DND-41 (cell line): ENCODE data around the gene SPOCK2.
"Not testable (repeated sequence)": the region's sequence is repeated elsewhere in the genome, so short reads cannot be mapped to it uniquely, and the experiment has no call there.

ENCODE experiments used
- ATAC-seq: fragments of 200-7000 bp; cut with Tn5 transposase; 3 replicates; pipeline ENCODE4 v1.9.1; 2021; ENCODE audit warnings: low read depth; ENCODE audit not compliant: insufficient read depth
- DNase-seq: peaks from one replicate; pipeline ENCODE4 v3.0.0-alpha.2; 2020
- H2AFZ ChIP-seq: 2 replicates; pipeline ENCODE4 v1.6.0; 2012; ENCODE audit warnings: low read depth, low read length
- H3K27ac ChIP-seq: 2 replicates; pipeline ENCODE4 v1.5.1; 2012; ENCODE audit warnings: low read length, inconsistent platforms
- H3K27me3 ChIP-seq: fragments of 200-600 bp; sonication (generic); 2 replicates; pipeline ENCODE4 v1.6.0; 2012; ENCODE audit warnings: low read length, mild to moderate bottlenecking, inconsistent platforms; ENCODE audit not compliant: insufficient read depth, poor library complexity
- H3K36me3 ChIP-seq: 2 replicates; pipeline ENCODE4 v1.5.1; 2012; ENCODE audit warnings: low read length, inconsistent platforms; ENCODE audit not compliant: insufficient read depth
- H3K4me1 ChIP-seq: 2 replicates; pipeline ENCODE4 v1.5.1; 2012; ENCODE audit warnings: mild to moderate bottlenecking, low read length; ENCODE audit not compliant: insufficient read depth
- H3K4me2 ChIP-seq: 2 replicates; pipeline ENCODE4 v1.6.0; 2012; ENCODE audit warnings: mild to moderate bottlenecking, moderate library complexity, low read length, inconsistent platforms; ENCODE audit not compliant: insufficient read depth
- H3K4me3 ChIP-seq, 2 experiments: fragments of 200-600 bp in 1 of 2; shearing (Covaris generic) in 1 of 2; 2 replicates each; pipeline ENCODE4 v1.5.1; 2012 to 2016; ENCODE audit warnings: inconsistent platforms in 2 of 2, low read length in 2 of 2, mild to moderate bottlenecking in 2 of 2, low read depth in 1 of 2, moderate library complexity in 1 of 2
- H3K79me2 ChIP-seq: 2 replicates; pipeline ENCODE4 v1.6.0; 2012; ENCODE audit warnings: low read length, inconsistent platforms; ENCODE audit not compliant: insufficient read depth
- H3K9ac ChIP-seq: 2 replicates; pipeline ENCODE4 v1.6.0; 2012; ENCODE audit warnings: low read depth, mild to moderate bottlenecking, inconsistent platforms, low read length, moderate library complexity
- H3K9me3 ChIP-seq: 2 replicates; pipeline ENCODE4 v1.5.1; 2012; ENCODE audit warnings: low read length, moderate library complexity, mild to moderate bottlenecking, inconsistent platforms; ENCODE audit not compliant: insufficient read depth, severe bottlenecking
- H4K20me1 ChIP-seq: 2 replicates; pipeline ENCODE4 v1.6.0; 2012; ENCODE audit warnings: low read length; ENCODE audit not compliant: insufficient read depth
- EZH2 ChIP-seq: IDR thresholded peaks from 3 replicates; pipeline ENCODE4 v1.6.1; 2012; ENCODE audit warnings: borderline replicate concordance, low read depth, mild to moderate bottlenecking, moderate library complexity, low read length, inconsistent platforms; ENCODE audit not compliant: severe bottlenecking
- TF ChIP-seq, protein P1 (sequence below): IDR thresholded peaks from 2 replicates; pipeline ENCODE4 v1.5.1; 2012; ENCODE audit warnings: borderline replicate concordance, low read length, moderate library complexity, mild to moderate bottlenecking; ENCODE audit not compliant: poor library complexity, severe bottlenecking; ENCODE audit errors: extremely low read depth

The SPOCK2 gene

GRCh38 chr10:72034761-72035160, 53.6 kb downstream of the SPOCK2 start:
- Histone ChIP-seq H3K9me3 (no peaks in the 10 kb centered on the region), H2AFZ (no peak overlapping the region), H3K27ac (no peak overlapping the region), H3K36me3 (no peaks in the 10 kb centered on the region), H3K79me2 (no peaks in the 10 kb centered on the region), H3K9ac (no peak overlapping the region), H3K4me3 (no peak overlapping the region), H4K20me1 (no peaks in the 10 kb centered on the region), H3K27me3 (peaks cover 3% of the 10 kb centered on the region), H3K4me1 (no peaks in the 10 kb centered on the region), H3K4me2 (no peak overlapping the region)
- no peak for ATAC-seq
- DNase-seq: no peak
- TF ChIP-seq, protein P1, sequence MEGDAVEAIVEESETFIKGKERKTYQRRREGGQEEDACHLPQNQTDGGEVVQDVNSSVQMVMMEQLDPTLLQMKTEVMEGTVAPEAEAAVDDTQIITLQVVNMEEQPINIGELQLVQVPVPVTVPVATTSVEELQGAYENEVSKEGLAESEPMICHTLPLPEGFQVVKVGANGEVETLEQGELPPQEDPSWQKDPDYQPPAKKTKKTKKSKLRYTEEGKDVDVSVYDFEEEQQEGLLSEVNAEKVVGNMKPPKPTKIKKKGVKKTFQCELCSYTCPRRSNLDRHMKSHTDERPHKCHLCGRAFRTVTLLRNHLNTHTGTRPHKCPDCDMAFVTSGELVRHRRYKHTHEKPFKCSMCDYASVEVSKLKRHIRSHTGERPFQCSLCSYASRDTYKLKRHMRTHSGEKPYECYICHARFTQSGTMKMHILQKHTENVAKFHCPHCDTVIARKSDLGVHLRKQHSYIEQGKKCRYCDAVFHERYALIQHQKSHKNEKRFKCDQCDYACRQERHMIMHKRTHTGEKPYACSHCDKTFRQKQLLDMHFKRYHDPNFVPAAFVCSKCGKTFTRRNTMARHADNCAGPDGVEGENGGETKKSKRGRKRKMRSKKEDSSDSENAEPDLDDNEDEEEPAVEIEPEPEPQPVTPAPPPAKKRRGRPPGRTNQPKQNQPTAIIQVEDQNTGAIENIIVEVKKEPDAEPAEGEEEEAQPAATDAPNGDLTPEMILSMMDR: no peak
- TF ChIP-seq EZH2: no peak

DNA sequence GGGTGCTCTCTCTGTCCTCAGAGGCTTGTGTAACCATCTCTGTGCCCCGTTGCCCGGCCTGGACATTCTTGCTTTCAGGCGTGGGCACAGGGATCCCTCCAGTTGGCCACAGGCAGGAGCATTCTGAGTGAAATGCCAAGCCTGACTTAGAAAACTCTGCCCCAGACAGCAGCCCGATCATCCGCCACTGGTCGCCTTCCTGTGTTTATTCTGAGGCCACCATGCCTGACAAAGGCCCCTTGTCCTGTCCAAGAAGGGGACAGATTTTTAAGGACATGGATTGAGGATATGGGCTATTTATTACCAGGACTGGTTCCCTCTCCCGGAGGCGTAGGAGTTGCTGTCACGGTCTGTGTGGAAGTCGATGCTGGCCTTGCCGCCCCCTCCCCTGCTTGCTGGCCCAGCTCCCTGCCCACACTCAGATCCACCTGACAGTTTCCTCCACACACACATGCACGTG, 54.3 kb downstream of the SPOCK2 start:
- Histone ChIP-seq H3K9me3 (no peaks in the 10 kb centered on the region), H3K27me3 (peaks cover 3% of the 10 kb centered on the region), H4K20me1 (no peaks in the 10 kb centered on the region), H2AFZ (no peak overlapping the region), H3K4me1 (no peaks in the 10 kb centered on the region), H3K4me2 (no peak overlapping the region), H3K4me3 (no peak overlapping the region), H3K27ac (no peak overlapping the region), H3K79me2 (no peaks in the 10 kb centered on the region), H3K36me3 (no peaks in the 10 kb centered on the region), H3K9ac (no peak overlapping the region)
- no peak for TF ChIP-seq EZH2
- TF ChIP-seq, protein P1: no peak
- DNase-seq (no peak), ATAC-seq (no peak)

DNA sequence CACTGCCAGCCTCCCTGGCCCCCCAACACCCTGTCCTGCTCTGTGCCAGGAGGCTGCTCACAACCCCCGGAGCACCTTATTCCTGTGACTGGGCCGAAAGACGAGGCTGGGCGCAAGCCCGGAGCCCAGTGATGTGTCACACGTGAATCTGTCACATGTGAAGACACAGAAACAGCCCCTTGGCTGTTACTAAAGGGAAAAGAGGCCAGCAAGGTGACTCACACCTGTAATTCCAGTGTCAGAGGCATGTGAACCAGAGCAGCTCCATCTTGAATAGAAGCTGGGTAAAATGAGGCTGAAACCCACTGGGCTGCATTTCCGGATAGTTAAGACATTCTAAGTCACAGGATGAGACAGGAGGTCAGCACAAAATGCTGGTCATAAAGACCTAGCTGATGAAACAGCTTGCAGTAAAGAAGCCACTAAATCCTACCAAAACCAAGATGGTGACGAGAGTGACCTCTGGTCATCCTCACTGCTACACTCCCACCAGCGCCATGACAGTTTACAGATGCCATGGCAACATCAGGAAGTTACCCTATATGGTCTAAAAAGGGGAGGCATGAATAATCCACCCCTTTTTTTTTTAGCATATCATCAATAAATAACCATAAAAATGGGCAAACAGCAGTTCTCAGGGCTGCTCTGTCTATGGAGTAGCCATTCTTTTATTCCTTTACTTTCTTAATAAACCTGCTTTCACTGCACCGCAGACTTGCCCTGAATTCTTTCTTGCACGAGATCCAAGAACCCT, 55.8 kb downstream of the SPOCK2 start:
- not testable (repeated sequence) for H3K4me3 ChIP-seq, H3K36me3 ChIP-seq, ATAC-seq, H3K79me2 ChIP-seq, H3K9ac ChIP-seq, H4K20me1 ChIP-seq, H3K27ac ChIP-seq, H3K4me1 ChIP-seq, H3K4me2 ChIP-seq, H3K9me3 ChIP-seq, H2AFZ ChIP-seq, H3K27me3 ChIP-seq, DNase-seq

DNA sequence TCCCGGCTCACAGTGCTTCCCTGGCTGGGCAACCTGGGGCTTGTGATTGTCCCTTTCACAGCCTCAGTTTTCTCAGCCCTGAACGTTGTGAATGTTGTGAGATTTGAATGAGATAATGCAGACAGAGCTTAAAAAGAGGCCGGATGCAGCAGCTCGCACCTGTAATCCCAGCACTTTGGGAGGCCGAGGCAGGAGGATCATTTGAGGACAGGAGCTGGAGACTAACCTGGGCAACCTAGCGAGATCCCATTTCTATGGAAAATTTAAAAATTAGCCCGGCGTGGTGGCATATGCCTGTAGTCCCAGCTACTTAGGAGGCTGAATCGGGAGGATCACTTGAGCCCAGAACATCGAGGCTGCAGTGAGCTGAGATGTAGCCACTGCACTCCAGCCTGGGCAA, 56.6 kb downstream of the SPOCK2 start:
- TF ChIP-seq EZH2: no peak
- TF ChIP-seq, protein P1: no peak
- no peak overlapping the region for H2AFZ ChIP-seq
- H3K4me3 ChIP-seq: no peak overlapping the region
- H3K4me1 ChIP-seq: no peaks in the 10 kb centered on the region
- H3K27me3 ChIP-seq: peaks cover 3% of the 10 kb centered on the region
- no peak overlapping the region for H3K4me2 ChIP-seq
- no peaks in the 10 kb centered on the region for H3K79me2 ChIP-seq
- H3K36me3 ChIP-seq: no peaks in the 10 kb centered on the region
- no peaks in the 10 kb centered on the region for H3K9me3 ChIP-seq
- no peak overlapping the region for H3K9ac ChIP-seq
- H4K20me1 ChIP-seq: no peaks in the 10 kb centered on the region
- H3K27ac ChIP-seq: no peak overlapping the region
- ATAC-seq (no peak), DNase-seq (no peak)
